T-helper 1 cell treated with Interleukin-12 subunit alpha and Interleukin-12 subunit beta and Interleukin-4 antibody, amounts not matched to agents 30 μg/mL and 1 μg/mL, for 36 hours (primary cell): ENCODE data around the gene COL16A1.

Experiments used
- H3K27ac Mint-ChIP-seq: one replicate; pipeline ENCODE4 v1.8.0; 2021; ENCODE audit warnings: mild to moderate bottlenecking, mixed read lengths
- H3K27me3 Mint-ChIP-seq: one replicate; pipeline ENCODE4 v1.8.0; 2021; ENCODE audit warnings: low read depth, mixed read lengths
- H3K36me3 Mint-ChIP-seq: one replicate; pipeline ENCODE4 v1.8.0; 2021; ENCODE audit warnings: low read depth, mixed read lengths
- H3K4me1 Mint-ChIP-seq: one replicate; pipeline ENCODE4 v1.8.0; 2021; ENCODE audit warnings: low read depth, mixed read lengths
- H3K4me3 Mint-ChIP-seq: one replicate; pipeline ENCODE4 v1.8.0; 2021; ENCODE audit warnings: mild to moderate bottlenecking, moderate library complexity, mixed read lengths
- H3K9me3 Mint-ChIP-seq: one replicate; pipeline ENCODE4 v1.8.0; 2021; ENCODE audit warnings: mixed read lengths

The COL16A1 gene

GRCh38 chr1:31704271-31705079, 658 bp upstream of the COL16A1 start:
- H3K4me1 Mint-ChIP-seq: peaks cover 42% of the 10 kb centered on the region
- peak overlapping the region; percentile 72 for H3K27ac Mint-ChIP-seq
- H3K4me3 Mint-ChIP-seq: peak overlapping the region; percentile 59
- no peaks in the 10 kb centered on the region for H3K36me3 Mint-ChIP-seq
- H3K9me3 Mint-ChIP-seq: no peaks in the 10 kb centered on the region
- peaks cover 36% of the 10 kb centered on the region for H3K27me3 Mint-ChIP-seq

GRCh38 chr1:31702836-31703404, 897 bp downstream of the COL16A1 start:
- no peak overlapping the region for H3K4me3 Mint-ChIP-seq
- H3K36me3 Mint-ChIP-seq: no peaks in the 10 kb centered on the region
- H3K4me1 Mint-ChIP-seq: peaks cover 40% of the 10 kb centered on the region
- peaks cover 26% of the 10 kb centered on the region for H3K27me3 Mint-ChIP-seq
- H3K9me3 Mint-ChIP-seq: no peaks in the 10 kb centered on the region
- no peak overlapping the region for H3K27ac Mint-ChIP-seq

- H3K9me3 Mint-ChIP-seq: no peaks in the 10 kb centered on the region
- no peaks in the 10 kb centered on the region for H3K36me3 Mint-ChIP-seq
- H3K4me3 Mint-ChIP-seq: no peak overlapping the region
- no peak overlapping the region for H3K27ac Mint-ChIP-seq
- H3K27me3 Mint-ChIP-seq: peaks cover 21% of the 10 kb centered on the region
- peaks cover 29% of the 10 kb centered on the region for H3K4me1 Mint-ChIP-seq
Observed at GRCh38 chr1:31701091-31701736, 2.6 kb downstream of the COL16A1 start.

- Mint-ChIP-seq H3K27ac (peak overlapping the region; percentile 32), H3K9me3 (no peaks in the 10 kb centered on the region), H3K4me3 (no peak overlapping the region), H3K36me3 (no peaks in the 10 kb centered on the region), H3K27me3 (peaks cover 21% of the 10 kb centered on the region), H3K4me1 (peaks cover 23% of the 10 kb centered on the region)
Observed at GRCh38 chr1:31700468-31701090, 3.2 kb downstream of the COL16A1 start.

- Mint-ChIP-seq H3K9me3 (no peaks in the 10 kb centered on the region), H3K27me3 (peaks cover 13% of the 10 kb centered on the region), H3K36me3 (no peaks in the 10 kb centered on the region), H3K27ac (peak overlapping the region; percentile 4), H3K4me1 (peaks cover 12% of the 10 kb centered on the region), H3K4me3 (no peak overlapping the region)
Observed at GRCh38 chr1:31699341-31699891, 4.4 kb downstream of the COL16A1 start.

- Mint-ChIP-seq H3K27me3 (peaks cover 3% of the 10 kb centered on the region), H3K4me3 (no peak overlapping the region), H3K4me1 (peaks cover 11% of the 10 kb centered on the region), H3K27ac (no peak overlapping the region), H3K9me3 (no peaks in the 10 kb centered on the region), H3K36me3 (no peaks in the 10 kb centered on the region)
Observed at GRCh38 chr1:31697369-31697984, 6.3 kb downstream of the COL16A1 start.

GRCh38 chr1:31696242-31696641, 7.6 kb downstream of the COL16A1 start:
- no peak overlapping the region for H3K27ac Mint-ChIP-seq
- no peaks in the 10 kb centered on the region for H3K9me3 Mint-ChIP-seq
- H3K4me3 Mint-ChIP-seq: no peak overlapping the region
- H3K4me1 Mint-ChIP-seq: peaks cover 11% of the 10 kb centered on the region
- H3K27me3 Mint-ChIP-seq: peaks cover 3% of the 10 kb centered on the region
- no peaks in the 10 kb centered on the region for H3K36me3 Mint-ChIP-seq

- Mint-ChIP-seq H3K27ac (no peak overlapping the region), H3K36me3 (no peaks in the 10 kb centered on the region), H3K9me3 (no peaks in the 10 kb centered on the region), H3K27me3 (no peaks in the 10 kb centered on the region), H3K4me3 (no peak overlapping the region), H3K4me1 (peaks cover 9% of the 10 kb centered on the region)
Observed at GRCh38 chr1:31695327-31695726, 8.5 kb downstream of the COL16A1 start.

- H3K9me3 Mint-ChIP-seq: no peaks in the 10 kb centered on the region
- H3K4me3 Mint-ChIP-seq: no peak overlapping the region
- H3K36me3 Mint-ChIP-seq: no peaks in the 10 kb centered on the region
- peaks cover 9% of the 10 kb centered on the region for H3K4me1 Mint-ChIP-seq
- no peaks in the 10 kb centered on the region for H3K27me3 Mint-ChIP-seq
- H3K27ac Mint-ChIP-seq: no peak overlapping the region
Observed at GRCh38 chr1:31694964-31695313, 8.9 kb downstream of the COL16A1 start.

GRCh38 chr1:31694069-31694963, 9.5 kb downstream of the COL16A1 start:
- H3K27me3 Mint-ChIP-seq: no peaks in the 10 kb centered on the region
- H3K4me1 Mint-ChIP-seq: peaks cover 4% of the 10 kb centered on the region
- H3K4me3 Mint-ChIP-seq: no peak overlapping the region
- H3K9me3 Mint-ChIP-seq: no peaks in the 10 kb centered on the region
- no peak overlapping the region for H3K27ac Mint-ChIP-seq
- H3K36me3 Mint-ChIP-seq: no peaks in the 10 kb centered on the region

GRCh38 chr1:31693231-31693630, 10.6 kb downstream of the COL16A1 start:
- no peak overlapping the region for H3K4me3 Mint-ChIP-seq

GRCh38 chr1:31691951-31692350, 11.9 kb downstream of the COL16A1 start:
- Mint-ChIP-seq H3K27ac (no peak overlapping the region), H3K9me3 (no peaks in the 10 kb centered on the region), H3K4me1 (no peaks in the 10 kb centered on the region), H3K4me3 (no peak overlapping the region), H3K36me3 (no peaks in the 10 kb centered on the region), H3K27me3 (no peaks in the 10 kb centered on the region)

More at GRCh38 chr1:31693231-31693630, 10.6 kb downstream of the COL16A1 start:
- Mint-ChIP-seq H3K27ac (no peak overlapping the region), H3K4me1 (no peaks in the 10 kb centered on the region), H3K9me3 (no peaks in the 10 kb centered on the region), H3K27me3 (no peaks in the 10 kb centered on the region), H3K36me3 (no peaks in the 10 kb centered on the region)

- H3K4me1 Mint-ChIP-seq: no peaks in the 10 kb centered on the region
- H3K36me3 Mint-ChIP-seq: no peaks in the 10 kb centered on the region
- H3K27ac Mint-ChIP-seq: no peak overlapping the region
- H3K27me3 Mint-ChIP-seq: peaks cover 4% of the 10 kb centered on the region
- H3K4me3 Mint-ChIP-seq: no peak overlapping the region
- no peaks in the 10 kb centered on the region for H3K9me3 Mint-ChIP-seq
Observed at GRCh38 chr1:31691446-31691845, 12.4 kb downstream of the COL16A1 start.
